ENCODE data around the gene HIRA.

Gene HIRA

DNA sequence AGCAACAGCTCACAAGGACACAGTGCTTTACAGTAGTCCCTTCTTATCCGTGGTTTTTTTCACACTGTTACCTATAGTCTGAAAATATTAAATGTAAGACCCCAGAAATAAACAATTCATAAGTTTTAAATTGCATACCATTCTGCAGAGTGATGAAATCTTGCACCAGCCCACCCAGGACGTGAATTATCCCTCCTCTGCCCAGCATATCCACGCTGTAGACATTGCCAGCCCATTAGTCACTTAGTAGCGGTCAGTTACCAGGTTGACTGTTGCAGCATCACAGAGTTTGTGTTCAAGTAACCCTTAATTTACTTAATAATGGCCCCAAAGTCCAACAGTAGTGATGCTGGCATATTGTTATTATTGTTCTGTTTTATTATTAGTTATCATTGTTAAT is 143.6 kb downstream of the HIRA start:
- H3F3A ChIP-seq (ENCODE audit: insufficient read depth, low read length): no peaks in the 10 kb centered on the region
- no peak overlapping the region for H3K9ac ChIP-seq (ENCODE audit: low read length)
- peaks cover 6% of the 10 kb centered on the region for H3K27me3 ChIP-seq (replicated peaks; ENCODE audit: insufficient read depth, low read length)
- H2AFZ ChIP-seq (ENCODE audit: low read length): no peak overlapping the region
- no peak overlapping the region for H3K4me2 ChIP-seq (ENCODE audit: low read depth, low read length)
- H3K4me3 ChIP-seq (ENCODE audit: low read length): no peak overlapping the region
- peaks cover 22% of the 10 kb centered on the region for H3K4me1 ChIP-seq (ENCODE audit: low read length)
- H3K9me3 ChIP-seq (replicated peaks; ENCODE audit: insufficient read depth, low read length): no peaks in the 10 kb centered on the region
- TF ChIP-seq, protein P1, sequence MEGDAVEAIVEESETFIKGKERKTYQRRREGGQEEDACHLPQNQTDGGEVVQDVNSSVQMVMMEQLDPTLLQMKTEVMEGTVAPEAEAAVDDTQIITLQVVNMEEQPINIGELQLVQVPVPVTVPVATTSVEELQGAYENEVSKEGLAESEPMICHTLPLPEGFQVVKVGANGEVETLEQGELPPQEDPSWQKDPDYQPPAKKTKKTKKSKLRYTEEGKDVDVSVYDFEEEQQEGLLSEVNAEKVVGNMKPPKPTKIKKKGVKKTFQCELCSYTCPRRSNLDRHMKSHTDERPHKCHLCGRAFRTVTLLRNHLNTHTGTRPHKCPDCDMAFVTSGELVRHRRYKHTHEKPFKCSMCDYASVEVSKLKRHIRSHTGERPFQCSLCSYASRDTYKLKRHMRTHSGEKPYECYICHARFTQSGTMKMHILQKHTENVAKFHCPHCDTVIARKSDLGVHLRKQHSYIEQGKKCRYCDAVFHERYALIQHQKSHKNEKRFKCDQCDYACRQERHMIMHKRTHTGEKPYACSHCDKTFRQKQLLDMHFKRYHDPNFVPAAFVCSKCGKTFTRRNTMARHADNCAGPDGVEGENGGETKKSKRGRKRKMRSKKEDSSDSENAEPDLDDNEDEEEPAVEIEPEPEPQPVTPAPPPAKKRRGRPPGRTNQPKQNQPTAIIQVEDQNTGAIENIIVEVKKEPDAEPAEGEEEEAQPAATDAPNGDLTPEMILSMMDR (IDR thresholded peaks at IDR 0.05; ENCODE audit: low read length): no peak
- TF ChIP-seq EZH2phosphoT487 (IDR thresholded peaks at IDR 0.05; ENCODE audit: low read length) (no peak), EZH2 (optimal IDR thresholded peaks at IDR 0.05; ENCODE audit: low read depth, low read length) (no peak)
- no peaks in the 10 kb centered on the region for H3K36me3 ChIP-seq (replicated peaks; ENCODE audit: insufficient read depth, low read length)
- no peaks in the 10 kb centered on the region for H3K9me2 ChIP-seq (replicated peaks; ENCODE audit: insufficient read depth, low read length)
- no peak for DNase-seq
- H3K79me2 ChIP-seq (ENCODE audit: low read length): no peaks in the 10 kb centered on the region
- H4K20me1 ChIP-seq (ENCODE audit: insufficient read depth, low read length): no peaks in the 10 kb centered on the region
- no peak overlapping the region for H3K27ac ChIP-seq (ENCODE audit: low read length)

DNA sequence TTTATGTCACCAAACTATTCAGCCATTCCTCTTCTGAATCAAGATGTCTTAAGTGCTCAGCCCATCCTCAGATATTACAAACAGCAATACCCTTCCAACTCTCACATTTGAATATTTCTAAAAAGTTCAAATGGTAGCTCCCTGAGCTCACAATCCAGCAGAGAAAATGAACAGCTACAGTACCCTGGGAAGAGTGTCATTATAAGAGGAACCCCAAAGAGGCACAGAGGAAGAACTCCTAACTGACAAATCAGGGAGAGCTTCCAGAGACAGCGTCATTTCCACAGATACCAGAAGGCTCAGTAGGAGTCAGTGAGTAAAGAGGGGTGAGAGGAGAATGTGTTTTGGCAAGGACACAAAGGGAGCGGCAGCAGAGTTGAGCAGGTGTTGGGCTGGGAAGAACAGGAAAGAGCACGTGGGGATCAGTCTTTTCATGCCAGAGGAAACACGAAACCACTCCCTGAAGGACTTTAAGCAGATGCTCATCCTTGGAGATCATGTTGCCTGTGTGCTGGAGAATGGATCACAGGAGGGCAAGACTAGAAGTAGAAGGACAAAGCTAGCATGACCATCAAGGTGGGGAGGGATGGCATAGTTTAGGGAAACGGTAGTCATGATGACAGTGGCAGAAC is 144.3 kb downstream of the HIRA start:
- Histone ChIP-seq H3K9me2 (replicated peaks; ENCODE audit: insufficient read depth, low read length) (no peaks in the 10 kb centered on the region), H4K20me1 (ENCODE audit: insufficient read depth, low read length) (no peaks in the 10 kb centered on the region), H3K27ac (ENCODE audit: low read length) (no peak overlapping the region), H3F3A (ENCODE audit: insufficient read depth, low read length) (no peaks in the 10 kb centered on the region), H3K4me1 (ENCODE audit: low read length) (peaks cover 18% of the 10 kb centered on the region), H2AFZ (ENCODE audit: low read length) (no peak overlapping the region), H3K9ac (ENCODE audit: low read length) (no peak overlapping the region), H3K4me2 (ENCODE audit: low read depth, low read length) (no peak overlapping the region), H3K4me3 (ENCODE audit: low read length) (no peak overlapping the region), H3K79me2 (ENCODE audit: low read length) (no peaks in the 10 kb centered on the region), H3K9me3 (replicated peaks; ENCODE audit: insufficient read depth, low read length) (no peaks in the 10 kb centered on the region), H3K36me3 (replicated peaks; ENCODE audit: insufficient read depth, low read length) (no peaks in the 10 kb centered on the region), H3K27me3 (replicated peaks; ENCODE audit: insufficient read depth, low read length) (peaks cover 6% of the 10 kb centered on the region)
- TF ChIP-seq EZH2 (optimal IDR thresholded peaks at IDR 0.05; ENCODE audit: low read depth, low read length) (no peak), EZH2phosphoT487 (IDR thresholded peaks at IDR 0.05; ENCODE audit: low read length) (no peak)
- DNase-seq: no peak

DNA sequence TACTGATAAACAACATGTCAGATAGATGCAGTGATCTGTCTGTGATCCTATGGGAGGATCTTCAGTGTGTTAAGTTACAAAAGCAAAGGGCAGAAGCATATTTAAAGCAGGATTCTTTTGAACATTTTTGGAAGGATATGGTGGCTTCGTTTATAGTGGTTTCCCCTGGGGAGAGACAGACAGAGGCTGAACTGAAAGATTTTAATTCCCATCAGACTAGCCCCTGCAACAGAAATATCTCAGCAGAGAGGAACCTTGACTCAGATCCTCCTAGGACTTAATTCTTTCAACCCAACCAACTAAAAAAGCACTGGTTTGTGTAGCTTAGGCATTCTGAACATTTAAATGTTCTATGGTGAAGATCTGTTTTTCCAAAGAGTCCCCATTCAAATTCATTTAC is 145.7 kb downstream of the HIRA start:
- no peaks in the 10 kb centered on the region for H3K79me2 ChIP-seq (ENCODE audit: low read length)
- H3F3A ChIP-seq (ENCODE audit: insufficient read depth, low read length): no peaks in the 10 kb centered on the region
- H3K9ac ChIP-seq (ENCODE audit: low read length): no peak overlapping the region
- no peak overlapping the region for H3K4me3 ChIP-seq (ENCODE audit: low read length)
- no peak overlapping the region for H2AFZ ChIP-seq (ENCODE audit: low read length)
- H3K36me3 ChIP-seq (replicated peaks; ENCODE audit: insufficient read depth, low read length): no peaks in the 10 kb centered on the region
- no peak overlapping the region for H3K4me2 ChIP-seq (ENCODE audit: low read depth, low read length)
- H3K27ac ChIP-seq (ENCODE audit: low read length): no peak overlapping the region
- peaks cover 15% of the 10 kb centered on the region for H3K4me1 ChIP-seq (ENCODE audit: low read length)
- H3K9me2 ChIP-seq (replicated peaks; ENCODE audit: insufficient read depth, low read length): no peaks in the 10 kb centered on the region
- peaks cover 3% of the 10 kb centered on the region for H3K27me3 ChIP-seq (replicated peaks; ENCODE audit: insufficient read depth, low read length)
- no peak for TF ChIP-seq EZH2phosphoT487 (IDR thresholded peaks at IDR 0.05; ENCODE audit: low read length)
- no peaks in the 10 kb centered on the region for H4K20me1 ChIP-seq (ENCODE audit: insufficient read depth, low read length)
- no peaks in the 10 kb centered on the region for H3K9me3 ChIP-seq (replicated peaks; ENCODE audit: insufficient read depth, low read length)
- no peak for DNase-seq
